ENCODE measurements around the gene SH2D1A. TPM values are rescaled to one million over a fixed set of nuclear protein-coding genes. Genes with fewer than 3 reads are reported as not detected.
A peak's percentile ranks its signal among the peaks of the same experiment; 100 is the strongest.

Gene SH2D1A
- polyA plus RNA-seq, 1 of the 3 experiments (the other 2 are of a cell fraction) = not detected

GRCh38 chrX:124406294-124407014 is 60.1 kb downstream of the SH2D1A start:
- Histone ChIP-seq H3K9me2 (no peaks in the 10 kb centered on the region), H3K9ac (no peak overlapping the region), H3K27ac (ENCODE audit: low read depth in 2 of 2, low read length in 1 of 2) (no peak overlapping the region), H3K79me2 (ENCODE audit: insufficient read depth) (no peaks in the 10 kb centered on the region), H4K20me1 (ENCODE audit: insufficient read depth) (no peaks in the 10 kb centered on the region), H2AFZ (ENCODE audit: low read depth) (no peak overlapping the region), H3K27me3 (ENCODE audit: insufficient read depth) (peaks cover 8% of the 10 kb centered on the region; the same call in 1 of the 2 replicates), H3K9me3 (no peaks in the 10 kb centered on the region), H3K4me3 (ENCODE audit: low read depth in 2 of 2, low read length in 1 of 2) (no peak overlapping the region), H3K4me1 (ENCODE audit: control insufficient read depth in 1 of 2, insufficient read depth in 2 of 2, low read depth in 1 of 2, low read length in 1 of 2) (no peaks in the 10 kb centered on the region), H3K36me3 (replicated peaks in 1 of 2; ENCODE audit: control insufficient read depth in 1 of 2, insufficient read depth in 2 of 2, low read length in 1 of 2) (no peaks in the 10 kb centered on the region), H3F3A (replicated peaks; ENCODE audit: insufficient read depth) (no peaks in the 10 kb centered on the region), H3K4me2 (no peak overlapping the region)
- TF ChIP-seq NRF1 (IDR thresholded peaks at IDR 0.05; ENCODE audit: low read depth, low read length) = no peak
- TF ChIP-seq MXI1 (IDR thresholded peaks at IDR 0.05; ENCODE audit: low read depth, low read length) = no peak
- no peak for TF ChIP-seq SIN3A (IDR thresholded peaks at IDR 0.05; ENCODE audit: borderline replicate concordance, low read depth, low read length)
- peak; percentile 67; the same call in 1 of the 2 replicates for TF ChIP-seq FOSL2 (IDR thresholded peaks at IDR 0.05; ENCODE audit: borderline replicate concordance, low read depth)
- TF ChIP-seq ELF1 (IDR thresholded peaks at IDR 0.05) = no peak
- peak; percentile 88 for TF ChIP-seq RAD21 (IDR thresholded peaks at IDR 0.05; ENCODE audit: low read length)
- TF ChIP-seq SMC3 (IDR thresholded peaks at IDR 0.05; ENCODE audit: low read depth, low read length) = peak; percentile 65
- no peak for TF ChIP-seq USF1 (IDR thresholded peaks at IDR 0.05; ENCODE audit: borderline replicate concordance, low read depth)
- peak; percentile 47; the same call in 1 of the 2 replicates for TF ChIP-seq PBX3 (IDR thresholded peaks at IDR 0.05)
- TF ChIP-seq TAF1 (IDR thresholded peaks at IDR 0.05; ENCODE audit: borderline replicate concordance, low read depth, low read length) = no peak
- TF ChIP-seq CTCF (IDR thresholded peaks at IDR 0.05) = peak; percentile 79
- TF ChIP-seq RFX5 (IDR thresholded peaks at IDR 0.05; ENCODE audit: low read length) = no peak
- no peak for TF ChIP-seq REST (IDR thresholded peaks at IDR 0.05; ENCODE audit: low read depth, low read length)
- no peak for TF ChIP-seq TCF12 (IDR thresholded peaks at IDR 0.05)
- no peak for TF ChIP-seq GATA2 (CRISPR knock-in tag; IDR thresholded peaks at IDR 0.05)
- no peak for TF ChIP-seq ZBTB33 (IDR thresholded peaks at IDR 0.05; ENCODE audit: borderline replicate concordance, low read depth)
- DNase-seq = peak; percentile 55
- CTCF ChIA-PET = interaction anchor here (0.6 to 2.7 kb wide), 13 partner anchors 10 to 1239 kb away, joined by 3 to 15 read pairs (median 3); no protein-coding TSS in a partner anchor
- 11% methylated on average over 12 of the region's 12 CpGs for WGBS (ENCODE audit: low lambda C conversion rate)
- POLR2A ChIA-PET = no interaction called here
